ENCODE data around the gene IL25. TPM values are rescaled to one million over a fixed set of nuclear protein-coding genes. Genes with fewer than 3 reads are reported as not detected.

The IL25 gene
- total RNA-seq, 4 donors from 2014 or later, result not detected

DNA sequence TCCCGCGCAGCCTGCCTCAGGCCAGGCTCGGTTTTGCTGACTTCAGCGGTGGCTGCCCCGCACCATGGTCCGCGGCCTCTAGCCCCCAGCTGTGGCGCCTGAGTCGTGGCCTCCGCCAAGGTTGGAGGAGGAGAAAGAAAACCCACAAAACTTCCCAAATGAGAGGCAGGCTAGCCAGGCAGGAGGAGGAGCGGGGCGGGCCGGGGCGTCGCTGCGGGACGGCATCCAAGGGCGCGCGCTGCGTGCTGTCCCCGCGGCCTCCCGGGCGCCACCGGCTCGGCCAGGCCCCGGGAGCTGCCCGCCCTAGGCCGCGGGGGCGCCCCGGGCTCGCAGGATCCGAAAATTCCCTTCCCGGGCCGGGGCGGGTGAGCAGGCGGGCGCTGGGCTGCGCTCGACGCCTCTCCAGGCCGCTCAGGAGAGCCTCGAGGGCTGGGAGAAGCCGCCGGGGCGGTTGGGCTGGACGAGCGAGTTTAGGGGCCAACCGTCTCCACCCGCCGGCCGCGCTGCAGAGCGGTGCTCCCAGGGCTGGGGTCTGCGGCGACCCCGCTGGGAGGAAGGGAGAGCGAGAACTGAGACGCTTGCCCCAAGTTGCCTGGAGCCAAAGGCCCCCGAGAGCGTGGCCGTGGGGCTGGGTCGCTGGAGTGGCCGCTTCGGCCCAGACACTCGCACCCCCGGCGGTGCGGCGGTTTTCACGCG, 7.4 kb upstream of the IL25 start, which contains the start of gene EFS:
Gene EFS, minus strand, starts transcription at position 137 of the 696 bp plus-strand sequence. CDS start 147 bp downstream, outside the sequence.
- Histone ChIP-seq H3K4me3 (peak within 1 kb of the TSS; percentile 7 to 59 (median 39)), H3K27ac (peak within 1 kb of the TSS; percentile 86 to 97 (median 92)), H3K27me3 (peaks cover 46% of the 10 kb centered on the region), H3K9me3 (no peaks in the 10 kb centered on the region), H3K36me3 (no peaks in the 10 kb centered on the region), H3K4me1 (peaks cover 4 to 23% (median 5%) of the 10 kb centered on the region in 4 donors)
- no peak for DNase-seq
- TF ChIP-seq POLR2AphosphoS5 (IDR thresholded peaks at IDR 0.05), result no peak
- no peak for TF ChIP-seq EP300 (IDR thresholded peaks at IDR 0.05; ENCODE audit: low read depth)
- TF ChIP-seq, protein P1, sequence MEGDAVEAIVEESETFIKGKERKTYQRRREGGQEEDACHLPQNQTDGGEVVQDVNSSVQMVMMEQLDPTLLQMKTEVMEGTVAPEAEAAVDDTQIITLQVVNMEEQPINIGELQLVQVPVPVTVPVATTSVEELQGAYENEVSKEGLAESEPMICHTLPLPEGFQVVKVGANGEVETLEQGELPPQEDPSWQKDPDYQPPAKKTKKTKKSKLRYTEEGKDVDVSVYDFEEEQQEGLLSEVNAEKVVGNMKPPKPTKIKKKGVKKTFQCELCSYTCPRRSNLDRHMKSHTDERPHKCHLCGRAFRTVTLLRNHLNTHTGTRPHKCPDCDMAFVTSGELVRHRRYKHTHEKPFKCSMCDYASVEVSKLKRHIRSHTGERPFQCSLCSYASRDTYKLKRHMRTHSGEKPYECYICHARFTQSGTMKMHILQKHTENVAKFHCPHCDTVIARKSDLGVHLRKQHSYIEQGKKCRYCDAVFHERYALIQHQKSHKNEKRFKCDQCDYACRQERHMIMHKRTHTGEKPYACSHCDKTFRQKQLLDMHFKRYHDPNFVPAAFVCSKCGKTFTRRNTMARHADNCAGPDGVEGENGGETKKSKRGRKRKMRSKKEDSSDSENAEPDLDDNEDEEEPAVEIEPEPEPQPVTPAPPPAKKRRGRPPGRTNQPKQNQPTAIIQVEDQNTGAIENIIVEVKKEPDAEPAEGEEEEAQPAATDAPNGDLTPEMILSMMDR (IDR thresholded peaks at IDR 0.05), result no peak
- no peak for TF ChIP-seq POLR2A (IDR thresholded peaks at IDR 0.05)
- intact Hi-C loops (cut with DNase I; ENCODE audit: low total_unique reads) (no loop called here), in situ Hi-C loops (cut with MboI; ENCODE audit: low pct_ligation_motif_present in 1 of 4, low pct_unique_long_range_greater_than_20kb in 1 of 4, low sequenced_read_pairs in 3 of 4) (no loop called here)
- WGBS, 2 donors (ENCODE audit: low coverage in 1 of 2), result 13% methylated on average over 32 of the region's 74 CpGs; no CpG with 5 or more reads in 1 of the 2 donors

DNA sequence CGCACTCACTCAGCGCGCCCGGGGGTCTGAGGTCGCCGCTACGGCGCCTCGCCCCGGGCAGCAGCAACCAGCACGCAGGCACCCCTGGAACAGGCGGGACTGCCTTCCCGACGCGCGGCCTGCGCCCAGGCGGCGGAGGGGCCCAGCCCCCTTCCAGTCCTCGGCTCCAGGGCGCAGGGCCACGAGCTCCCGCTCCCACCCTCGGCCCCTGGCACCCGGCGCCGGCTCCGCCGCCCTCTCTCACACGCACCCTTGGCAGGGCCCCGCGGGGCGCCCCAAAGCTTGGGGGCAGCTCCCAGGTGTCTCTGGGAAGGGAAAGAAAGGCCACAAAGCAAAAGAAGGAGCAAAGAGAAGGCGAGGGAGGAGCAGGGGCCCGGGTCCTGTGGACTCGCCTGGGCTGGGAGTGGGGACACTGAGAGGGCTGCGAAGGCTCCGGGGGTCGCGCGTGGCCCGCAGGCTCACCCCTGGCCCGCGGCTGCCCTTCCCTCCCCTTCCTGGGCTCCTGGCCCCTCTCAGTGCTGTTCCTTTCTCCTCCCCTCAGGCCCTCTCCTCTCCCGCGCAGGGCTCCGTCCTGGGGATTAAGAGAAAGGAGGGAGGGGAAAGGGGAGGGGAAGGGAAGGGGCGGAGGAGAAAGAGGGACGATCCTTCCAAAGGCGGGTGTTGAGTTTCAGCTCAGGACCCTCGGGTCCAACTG, 6.7 kb upstream of the IL25 start:
- Histone ChIP-seq H3K9me3 (no peaks in the 10 kb centered on the region), H3K27me3 (peaks cover 46% of the 10 kb centered on the region), H3K36me3 (no peaks in the 10 kb centered on the region), H3K27ac (peak overlapping the region; percentile 86 to 97 (median 92)), H3K4me1 (peaks cover 4 to 23% (median 5%) of the 10 kb centered on the region in 4 donors), H3K4me3 (peak overlapping the region; percentile 7 to 59 (median 39))
- peak; percentile 24 for DNase-seq
- in situ Hi-C loops (cut with MboI; ENCODE audit: low pct_ligation_motif_present in 1 of 4, low pct_unique_long_range_greater_than_20kb in 1 of 4, low sequenced_read_pairs in 3 of 4) (no loop called here), intact Hi-C loops (cut with DNase I; ENCODE audit: low total_unique reads) (no loop called here)
- 15 to 22% methylated on average over 8 to 26 of the region's 51 CpGs for WGBS, 2 donors (ENCODE audit: low coverage in 1 of 2)
- TF ChIP-seq, protein P1 (IDR thresholded peaks at IDR 0.05), result no peak
- TF ChIP-seq POLR2A (IDR thresholded peaks at IDR 0.05) (peak; percentile 44), POLR2AphosphoS5 (IDR thresholded peaks at IDR 0.05) (peak; percentile 68 to 89 (median 81)), EP300 (IDR thresholded peaks at IDR 0.05; ENCODE audit: low read depth) (no peak)

DNA sequence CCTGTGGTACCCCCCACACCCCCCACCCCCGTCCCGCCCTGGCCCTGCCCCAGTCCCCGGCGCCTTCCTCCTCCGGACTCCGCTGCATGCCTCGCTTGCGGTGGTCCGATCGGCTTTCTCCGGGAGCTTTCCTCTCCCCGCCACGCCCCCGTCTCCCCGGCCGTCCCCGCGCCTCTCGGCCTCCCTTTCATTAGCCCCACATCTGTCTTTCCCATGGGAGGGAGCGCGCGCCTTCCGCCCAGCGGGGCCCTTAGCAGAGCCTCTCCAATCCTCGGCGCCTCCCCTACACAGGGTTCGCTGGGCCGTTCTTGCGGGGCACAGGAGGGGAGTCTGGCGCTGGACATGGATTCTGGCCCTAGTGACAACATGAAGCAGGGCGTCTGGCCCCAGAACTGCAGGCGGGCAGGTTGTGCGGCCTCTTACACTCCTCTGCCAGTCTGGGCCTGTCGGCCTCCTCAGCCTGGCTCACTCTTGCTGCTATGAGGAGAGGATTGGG, 6.1 kb upstream of the IL25 start:
- intact Hi-C loops (cut with DNase I; ENCODE audit: low total_unique reads), result no loop called here
- WGBS, 2 donors (ENCODE audit: low coverage in 1 of 2), result 65% methylated on average over 33 of the region's 34 CpGs; no CpG with 5 or more reads in 1 of the 2 donors
- peak overlapping the region; percentile 86 to 97 (median 92) for H3K27ac ChIP-seq

More for the DNA sequence above, 6.1 kb upstream of the IL25 start:
- Histone ChIP-seq H3K4me3 (peak overlapping the region; percentile 7 to 59 (median 39)), H3K9me3 (no peaks in the 10 kb centered on the region), H3K36me3 (no peaks in the 10 kb centered on the region), H3K4me1 (peaks cover 4 to 23% (median 5%) of the 10 kb centered on the region in 4 donors), H3K27me3 (peaks cover 46% of the 10 kb centered on the region)
- TF ChIP-seq, protein P1 (IDR thresholded peaks at IDR 0.05), result no peak
- peak in 1 of 3 donors; percentile 11 for TF ChIP-seq POLR2AphosphoS5 (IDR thresholded peaks at IDR 0.05)
- in situ Hi-C loops (cut with MboI; ENCODE audit: low pct_ligation_motif_present in 1 of 4, low pct_unique_long_range_greater_than_20kb in 1 of 4, low sequenced_read_pairs in 3 of 4), result no loop called here
- peak; percentile 42 for DNase-seq
